ENCODE results near the gene PLXNA2.

The PLXNA2 gene

DNA sequence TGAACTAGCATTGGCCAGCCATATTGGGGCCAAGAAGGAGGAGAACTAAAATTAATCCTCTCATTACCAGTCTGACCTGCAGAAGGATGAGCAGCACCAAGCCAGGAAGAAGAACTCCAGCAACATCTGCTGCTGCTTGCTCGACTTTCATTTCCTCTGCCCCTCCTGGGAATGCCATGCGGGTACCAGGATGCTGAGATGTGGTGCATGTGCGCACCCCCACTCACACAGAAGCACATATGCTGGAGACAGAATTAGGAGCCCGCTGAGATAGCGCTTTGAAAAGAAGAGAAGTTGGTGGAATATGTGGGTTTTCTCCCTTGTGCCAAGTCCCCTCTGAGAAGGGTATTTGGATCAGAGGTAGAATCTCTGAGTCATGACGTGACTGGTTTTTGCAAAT lies 70.4 kb downstream of the PLXNA2 start:
- Histone ChIP-seq H3K9ac (ENCODE audit: low read depth, low read length) (no peak overlapping the region), H3K4me1 (ENCODE audit: insufficient read depth, low read length) (peaks cover 30% of the 10 kb centered on the region)

DNA sequence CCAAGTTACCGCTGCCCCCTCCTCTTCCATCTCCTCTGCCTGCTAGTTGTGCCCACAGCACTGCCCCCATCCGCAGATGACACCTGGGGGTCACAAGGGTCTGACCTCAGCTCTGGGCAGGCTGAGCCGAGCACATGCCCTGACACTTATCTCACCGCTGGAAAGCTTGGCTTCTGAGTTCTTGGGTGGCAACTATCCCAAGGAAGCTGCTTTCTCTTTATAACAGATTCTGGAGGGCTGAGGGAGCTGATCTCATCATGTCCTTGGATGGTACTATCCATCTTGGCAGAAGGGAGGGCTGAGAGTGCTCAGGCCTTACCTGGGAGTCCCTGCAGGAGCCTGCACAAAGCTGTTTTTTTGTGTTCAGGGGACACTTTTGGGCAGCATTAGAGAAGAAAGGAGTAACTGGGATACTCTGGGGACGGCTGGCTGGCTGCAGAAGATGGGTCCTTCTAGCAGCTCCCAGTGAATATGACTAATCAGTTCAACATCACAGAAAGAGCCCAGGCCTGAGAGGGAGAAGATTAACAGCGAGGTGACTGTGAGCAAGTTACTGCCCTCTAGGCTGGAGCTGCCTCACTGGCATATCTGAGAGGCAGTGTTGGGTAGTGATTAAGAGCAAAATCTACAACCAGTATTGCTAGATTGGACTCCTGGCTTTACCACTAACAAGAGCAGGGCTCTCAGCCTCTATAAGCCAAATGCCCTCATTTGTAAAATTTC lies 71.6 kb downstream of the PLXNA2 start:
- peaks cover 19% of the 10 kb centered on the region for H3K4me1 ChIP-seq (ENCODE audit: insufficient read depth, low read length)
- H3K9ac ChIP-seq (ENCODE audit: low read depth, low read length), result no peak overlapping the region
- H3K36me3 ChIP-seq (ENCODE audit: insufficient read depth, low read length), result no peaks in the 10 kb centered on the region
- H3K9me3 ChIP-seq (ENCODE audit: control insufficient read depth, insufficient read depth, low read length), result no peaks in the 10 kb centered on the region

More for the DNA sequence above, 70.4 kb downstream of the PLXNA2 start:
- Histone ChIP-seq H3K36me3 (ENCODE audit: insufficient read depth, low read length) (no peaks in the 10 kb centered on the region), H3K9me3 (ENCODE audit: control insufficient read depth, insufficient read depth, low read length) (no peaks in the 10 kb centered on the region)

DNA sequence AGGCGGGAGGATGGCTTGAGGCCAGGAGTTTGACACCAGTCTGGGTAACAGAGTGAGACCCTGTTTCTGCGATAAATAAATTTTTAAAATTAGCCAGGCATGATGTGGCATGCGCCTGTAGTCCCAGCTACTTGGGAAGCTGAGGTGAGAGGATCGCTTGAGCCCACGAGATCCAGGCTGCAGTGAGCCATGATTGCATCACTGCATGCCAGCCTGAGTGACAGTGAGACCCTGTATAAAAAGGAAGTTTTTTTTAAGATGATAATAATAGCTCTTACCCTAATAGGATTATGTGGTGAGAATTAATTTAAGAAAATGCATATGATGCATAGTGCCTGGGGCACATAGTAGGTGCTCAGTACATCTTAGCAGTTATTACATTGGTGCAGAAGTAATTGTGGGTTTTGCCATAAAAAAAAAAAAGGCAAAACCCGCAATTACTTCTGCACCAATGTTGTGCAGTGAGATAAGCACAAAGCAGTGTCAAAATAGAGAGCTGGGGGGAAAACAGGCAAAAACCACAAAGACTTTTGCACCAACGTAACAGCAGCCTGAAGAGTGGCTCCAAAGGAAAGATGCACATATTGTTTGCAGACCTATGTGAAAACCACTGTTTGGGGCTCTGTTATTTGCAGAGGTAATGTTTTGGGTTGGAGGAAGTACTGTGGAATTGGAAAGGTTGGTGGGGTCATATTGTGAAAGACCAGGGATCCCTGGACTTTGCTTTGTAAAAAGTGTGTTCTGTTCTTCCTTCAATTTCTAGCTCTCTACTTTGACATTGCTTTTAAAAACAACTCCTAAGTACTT lies 72.4 kb downstream of the PLXNA2 start:
- no peak overlapping the region for H3K9ac ChIP-seq (ENCODE audit: low read depth, low read length)
- H3K4me1 ChIP-seq (ENCODE audit: insufficient read depth, low read length), result peaks cover 21% of the 10 kb centered on the region
- H3K9me3 ChIP-seq (ENCODE audit: control insufficient read depth, insufficient read depth, low read length), result no peaks in the 10 kb centered on the region
- no peaks in the 10 kb centered on the region for H3K36me3 ChIP-seq (ENCODE audit: insufficient read depth, low read length)

DNA sequence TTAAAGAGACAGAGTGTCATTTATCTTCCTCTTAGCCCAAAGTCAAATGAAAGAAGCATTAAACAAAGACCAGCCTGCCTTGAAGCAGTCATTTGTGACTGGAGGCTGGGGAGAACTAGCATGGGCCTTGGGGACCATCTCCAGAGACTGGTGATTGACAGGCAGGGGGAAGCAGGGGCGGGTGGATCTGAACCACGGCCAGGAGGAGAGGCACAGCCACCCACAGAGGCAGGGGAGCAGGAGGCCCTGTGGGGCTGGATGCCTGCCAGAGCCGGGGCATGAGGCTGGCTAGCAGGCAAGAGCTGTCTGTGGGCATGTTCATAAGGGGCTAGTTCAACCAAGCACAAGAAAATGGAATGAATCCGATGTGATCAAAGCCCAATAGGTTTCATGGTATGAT lies 73.9 kb downstream of the PLXNA2 start:
- no peaks in the 10 kb centered on the region for H3K36me3 ChIP-seq (ENCODE audit: insufficient read depth, low read length)
- H3K9me3 ChIP-seq (ENCODE audit: control insufficient read depth, insufficient read depth, low read length), result no peaks in the 10 kb centered on the region
- H3K4me1 ChIP-seq (ENCODE audit: insufficient read depth, low read length), result peaks cover 29% of the 10 kb centered on the region
- H3K9ac ChIP-seq (ENCODE audit: low read depth, low read length), result no peak overlapping the region

DNA sequence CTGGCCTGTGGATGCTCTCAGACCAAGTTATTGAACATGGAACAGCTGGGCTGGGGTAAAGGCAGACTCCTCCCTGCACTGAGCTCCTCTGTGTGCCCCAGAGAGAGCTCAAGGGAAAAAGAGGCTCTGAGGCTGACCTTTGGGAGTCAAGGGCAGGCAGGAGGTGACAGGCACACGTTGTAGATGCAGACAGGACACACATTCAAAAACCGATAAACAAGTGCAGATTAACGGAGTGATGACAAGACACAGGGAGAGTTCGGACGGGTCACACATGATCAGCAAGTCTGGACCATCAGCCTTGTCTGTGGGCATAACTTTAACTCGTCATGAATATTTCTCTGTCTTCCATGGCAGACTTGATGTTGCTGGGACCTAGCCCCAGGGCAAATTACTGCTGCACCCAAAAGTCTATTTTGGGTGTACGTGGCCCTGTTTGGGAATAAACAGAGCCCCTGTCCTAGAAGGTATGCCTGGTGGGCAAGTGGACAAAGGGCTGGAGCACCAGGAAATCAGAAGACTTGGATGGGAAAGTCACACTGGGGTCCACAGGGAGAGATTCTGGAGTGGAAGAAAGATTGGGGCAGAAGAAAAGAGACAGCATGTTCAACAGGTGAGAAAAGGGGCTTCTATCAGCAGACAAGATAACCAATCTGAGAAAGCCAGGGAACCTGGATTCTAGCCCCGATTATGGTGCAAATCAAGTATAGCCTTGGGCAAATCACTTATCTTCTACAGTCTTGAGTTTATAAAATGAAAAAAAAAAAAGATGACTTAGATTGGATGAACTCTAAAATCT lies 74.9 kb downstream of the PLXNA2 start:
- peaks cover 29% of the 10 kb centered on the region for H3K4me1 ChIP-seq (ENCODE audit: insufficient read depth, low read length)

DNA sequence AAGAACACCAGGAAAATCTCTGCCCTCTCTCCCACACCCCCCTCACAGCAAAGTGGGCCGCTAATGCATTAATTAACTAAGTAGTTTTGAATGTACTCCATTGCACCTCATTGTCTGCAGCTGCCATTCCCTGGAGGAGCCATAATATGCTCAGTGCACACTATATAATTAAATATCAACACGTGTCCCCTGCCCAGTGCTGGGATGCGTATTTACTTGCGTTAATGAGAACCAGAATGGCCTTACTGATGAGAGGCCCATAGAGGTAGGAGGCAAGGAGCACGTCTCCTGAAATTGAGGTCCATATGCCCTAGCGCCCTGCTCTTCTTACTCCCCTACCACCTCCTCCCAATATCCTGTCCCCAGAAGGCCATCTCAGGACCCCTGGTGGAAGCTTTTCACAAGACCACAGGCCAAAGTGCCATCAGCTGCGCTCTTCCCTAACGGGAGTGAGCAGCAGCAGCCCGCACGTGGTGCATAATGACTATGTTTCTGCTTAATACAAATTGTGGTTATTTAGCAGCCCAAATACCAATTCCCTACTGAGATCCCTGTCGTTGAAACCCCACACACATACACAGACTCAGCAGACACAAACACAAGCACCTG lies 76.8 kb downstream of the PLXNA2 start:
- Histone ChIP-seq H3K9ac (ENCODE audit: low read depth, low read length) (no peak overlapping the region), H3K4me1 (ENCODE audit: insufficient read depth, low read length) (peaks cover 22% of the 10 kb centered on the region), H3K9me3 (ENCODE audit: control insufficient read depth, insufficient read depth, low read length) (no peaks in the 10 kb centered on the region), H3K36me3 (ENCODE audit: insufficient read depth, low read length) (no peaks in the 10 kb centered on the region)

More for the DNA sequence above, 74.9 kb downstream of the PLXNA2 start:
- Histone ChIP-seq H3K9ac (ENCODE audit: low read depth, low read length) (no peak overlapping the region), H3K36me3 (ENCODE audit: insufficient read depth, low read length) (no peaks in the 10 kb centered on the region), H3K9me3 (ENCODE audit: control insufficient read depth, insufficient read depth, low read length) (no peaks in the 10 kb centered on the region)

DNA sequence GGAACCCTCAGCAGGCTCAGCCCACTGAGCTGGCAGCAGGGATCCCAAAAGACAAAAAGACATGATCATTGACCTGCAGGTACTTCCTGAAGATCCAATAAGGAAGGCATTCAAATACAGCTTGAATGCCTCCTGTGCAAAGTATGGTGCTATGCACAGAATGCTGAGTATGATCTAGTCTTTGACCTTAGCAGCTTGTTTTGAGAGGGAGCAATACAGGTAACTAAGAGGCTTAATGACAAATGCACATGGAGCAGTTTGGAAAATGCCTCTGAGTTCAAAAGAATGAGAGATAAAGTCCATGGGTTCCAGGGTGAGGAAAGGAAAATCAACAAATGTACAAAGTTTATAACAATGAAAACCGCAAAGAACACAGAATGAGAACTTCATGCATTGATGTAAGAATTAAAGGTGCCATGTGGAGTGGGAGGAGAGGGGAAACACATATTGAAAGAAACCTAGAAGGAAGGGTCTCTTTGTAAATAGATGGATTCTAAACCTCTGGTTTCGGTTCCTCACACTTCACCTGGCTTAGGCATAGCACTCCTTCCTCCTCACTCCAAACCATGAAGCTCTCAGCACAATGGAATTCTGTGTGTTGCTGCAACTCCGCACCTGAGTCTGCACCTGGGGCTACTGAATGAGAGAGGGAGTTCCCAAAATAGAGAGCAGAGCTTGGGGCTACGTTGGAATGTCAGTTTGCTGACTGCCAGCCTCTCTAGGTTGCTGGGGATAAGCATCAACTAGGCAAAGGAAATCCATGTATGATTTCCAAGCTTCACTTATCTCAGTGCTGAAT lies 77.6 kb downstream of the PLXNA2 start:
- Histone ChIP-seq H3K9me3 (ENCODE audit: control insufficient read depth, insufficient read depth, low read length) (no peaks in the 10 kb centered on the region), H3K9ac (ENCODE audit: low read depth, low read length) (no peak overlapping the region)

DNA sequence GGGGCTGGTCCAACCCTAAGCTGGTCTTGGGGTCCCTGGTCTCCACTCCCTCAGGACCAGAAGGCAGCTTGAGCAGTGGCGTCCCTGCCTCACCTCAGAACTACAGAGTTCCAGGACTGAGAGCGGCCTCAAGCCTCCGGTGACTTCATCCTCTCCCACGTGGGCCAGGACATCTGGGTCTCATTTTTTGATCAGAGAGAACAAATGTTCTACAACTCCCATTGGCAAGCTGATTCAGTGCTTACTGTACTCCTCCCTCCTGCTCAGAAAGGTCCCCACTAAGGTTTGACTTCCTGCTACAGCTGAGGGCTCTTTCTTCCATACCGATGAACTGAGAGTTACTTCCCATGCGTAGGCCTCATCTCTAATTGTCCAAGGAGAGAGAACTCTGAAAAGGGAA lies 78.5 kb downstream of the PLXNA2 start:
- Histone ChIP-seq H3K4me1 (ENCODE audit: insufficient read depth, low read length) (peaks cover 28% of the 10 kb centered on the region), H3K36me3 (ENCODE audit: insufficient read depth, low read length) (no peaks in the 10 kb centered on the region), H3K9me3 (ENCODE audit: control insufficient read depth, insufficient read depth, low read length) (no peaks in the 10 kb centered on the region), H3K9ac (ENCODE audit: low read depth, low read length) (no peak overlapping the region)

More for the DNA sequence above, 77.6 kb downstream of the PLXNA2 start:
- H3K4me1 ChIP-seq (ENCODE audit: insufficient read depth, low read length), result peaks cover 27% of the 10 kb centered on the region
- H3K36me3 ChIP-seq (ENCODE audit: insufficient read depth, low read length), result no peaks in the 10 kb centered on the region

DNA sequence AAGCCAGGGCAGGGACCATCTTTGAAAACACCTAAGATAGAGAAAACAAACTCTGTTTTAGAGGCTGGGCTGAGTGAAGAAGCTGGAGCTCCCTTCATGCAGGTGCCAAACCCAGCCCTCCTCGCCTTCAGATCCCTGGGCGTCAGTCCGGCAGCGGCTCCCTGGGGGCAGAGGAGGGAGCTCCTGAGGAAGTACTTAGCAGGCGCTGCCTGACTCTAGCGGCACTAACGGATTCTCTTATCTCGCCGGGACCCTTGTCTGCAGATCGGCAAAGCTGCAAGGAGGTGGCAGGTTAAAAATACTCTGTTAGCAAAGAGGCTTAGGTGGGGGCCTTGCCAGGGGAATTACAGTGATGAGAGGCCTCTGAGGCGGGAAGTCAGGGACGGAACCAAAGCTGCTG lies 79.6 kb downstream of the PLXNA2 start:
- H3K36me3 ChIP-seq (ENCODE audit: insufficient read depth, low read length), result no peaks in the 10 kb centered on the region
- H3K4me1 ChIP-seq (ENCODE audit: insufficient read depth, low read length), result peaks cover 33% of the 10 kb centered on the region
- H3K9me3 ChIP-seq (ENCODE audit: control insufficient read depth, insufficient read depth, low read length), result no peaks in the 10 kb centered on the region
- no peak overlapping the region for H3K9ac ChIP-seq (ENCODE audit: low read depth, low read length)

DNA sequence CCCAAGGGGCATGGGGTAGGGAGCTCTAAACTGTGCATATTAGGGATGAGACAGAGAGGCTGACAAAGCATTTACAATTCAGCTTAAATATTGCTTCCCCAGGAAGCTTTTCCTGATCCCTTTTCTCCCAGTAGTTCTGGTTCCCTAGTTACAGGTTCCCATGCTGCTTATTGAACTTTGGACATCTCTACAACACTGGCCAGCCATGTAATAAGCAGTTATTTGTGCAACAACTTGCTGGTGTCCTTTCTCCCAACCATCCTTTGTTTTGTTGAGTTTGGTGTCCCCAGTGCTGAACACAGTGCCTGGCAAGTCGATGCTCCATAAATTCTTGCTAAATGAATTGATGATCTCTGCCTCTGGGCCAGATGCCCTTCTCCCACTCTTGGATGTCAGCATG lies 80.6 kb downstream of the PLXNA2 start:
- no peaks in the 10 kb centered on the region for H3K36me3 ChIP-seq (ENCODE audit: insufficient read depth, low read length)
- H3K9ac ChIP-seq (ENCODE audit: low read depth, low read length), result no peak overlapping the region
- peaks cover 44% of the 10 kb centered on the region for H3K4me1 ChIP-seq (ENCODE audit: insufficient read depth, low read length)
- no peaks in the 10 kb centered on the region for H3K9me3 ChIP-seq (ENCODE audit: control insufficient read depth, insufficient read depth, low read length)

DNA sequence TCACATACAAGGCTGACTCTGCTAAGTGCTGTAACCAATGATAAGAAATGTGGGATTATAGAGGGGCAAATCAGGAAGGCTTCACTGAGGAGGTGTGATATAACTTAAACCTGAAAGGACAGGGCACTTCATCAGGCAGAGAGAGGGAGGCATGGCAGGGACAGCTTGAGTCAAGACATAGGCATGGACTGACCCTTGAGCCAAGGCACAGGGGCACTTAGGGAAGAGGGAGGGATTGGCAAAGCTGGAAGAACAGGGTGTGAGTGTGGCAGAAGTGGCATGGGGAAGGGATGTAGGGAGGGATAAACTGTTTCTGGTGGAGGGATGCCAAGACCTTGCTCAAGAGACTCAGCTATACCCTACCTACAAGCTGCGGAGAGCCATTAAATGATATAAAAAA lies 81.3 kb downstream of the PLXNA2 start:
- Histone ChIP-seq H3K36me3 (ENCODE audit: insufficient read depth, low read length) (no peaks in the 10 kb centered on the region), H3K9me3 (ENCODE audit: control insufficient read depth, insufficient read depth, low read length) (no peaks in the 10 kb centered on the region), H3K9ac (ENCODE audit: low read depth, low read length) (no peak overlapping the region), H3K4me1 (ENCODE audit: insufficient read depth, low read length) (peaks cover 45% of the 10 kb centered on the region)

DNA sequence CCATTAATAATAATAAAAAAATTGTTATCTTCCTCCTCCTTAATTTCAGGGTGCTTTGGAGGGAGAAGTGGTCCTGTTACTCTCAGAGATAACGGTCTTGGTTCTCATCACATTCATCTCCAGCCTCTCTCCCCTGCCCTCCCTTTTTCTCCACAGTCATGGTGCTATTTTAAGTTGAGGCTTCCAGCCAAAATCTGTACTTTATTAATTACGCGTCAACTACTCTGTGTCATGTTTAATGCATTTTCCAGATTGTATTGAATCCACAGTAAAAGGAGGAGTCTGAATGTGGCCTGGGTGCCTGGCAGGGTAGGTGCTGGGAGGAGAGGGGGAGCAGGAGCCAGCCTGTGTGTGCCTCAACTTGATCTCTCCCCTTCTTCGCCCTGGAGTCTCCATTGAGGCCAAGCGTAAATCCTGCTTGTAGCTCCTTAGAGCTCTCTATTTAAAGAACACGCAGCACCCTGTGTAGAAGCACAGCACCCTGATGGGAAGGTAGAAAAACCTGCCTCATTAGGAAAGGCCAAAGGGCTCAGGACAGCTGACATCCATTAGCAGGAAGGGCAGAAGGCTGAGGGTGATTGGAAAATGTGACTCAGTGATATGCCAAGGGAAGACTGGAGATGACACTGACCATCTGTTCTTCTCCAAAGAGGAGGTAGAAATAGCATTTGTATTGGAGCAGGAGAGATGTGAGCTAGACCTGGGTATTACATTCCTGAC lies 82.4 kb downstream of the PLXNA2 start:
- H3K4me1 ChIP-seq (ENCODE audit: insufficient read depth, low read length), result peaks cover 36% of the 10 kb centered on the region
- H3K9me3 ChIP-seq (ENCODE audit: control insufficient read depth, insufficient read depth, low read length), result no peaks in the 10 kb centered on the region
- no peak overlapping the region for H3K9ac ChIP-seq (ENCODE audit: low read depth, low read length)
- H3K36me3 ChIP-seq (ENCODE audit: insufficient read depth, low read length), result no peaks in the 10 kb centered on the region

DNA sequence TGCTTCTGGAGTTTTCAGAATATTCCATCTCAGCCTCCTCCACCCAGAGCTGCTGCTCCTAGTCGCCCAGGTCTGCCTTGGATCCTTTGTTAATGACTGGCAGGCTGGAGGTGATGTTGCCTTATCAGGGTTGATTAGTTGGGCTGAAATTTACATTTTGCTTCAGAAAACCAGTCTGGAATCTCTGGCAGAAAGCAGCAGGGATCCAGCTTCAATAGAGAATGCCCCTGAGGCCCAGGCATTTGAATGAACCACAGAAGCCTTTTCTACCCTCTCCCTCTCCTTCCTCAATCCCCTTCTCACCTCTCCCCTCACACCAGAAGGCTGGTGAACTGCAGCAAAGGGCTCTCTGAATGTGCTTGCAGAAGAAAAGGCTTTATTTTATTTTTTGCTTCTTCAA lies 83.2 kb downstream of the PLXNA2 start:
- Histone ChIP-seq H3K4me1 (ENCODE audit: insufficient read depth, low read length) (peaks cover 29% of the 10 kb centered on the region), H3K9ac (ENCODE audit: low read depth, low read length) (no peak overlapping the region), H3K36me3 (ENCODE audit: insufficient read depth, low read length) (no peaks in the 10 kb centered on the region)

More for the DNA sequence above, 83.2 kb downstream of the PLXNA2 start:
- no peaks in the 10 kb centered on the region for H3K9me3 ChIP-seq (ENCODE audit: control insufficient read depth, insufficient read depth, low read length)

Data from ES-I3 (cell line).